PFSK-1 (cell line): ENCODE measurements around the gene SIGLEC15.

ENCODE experiments used
- POLR2AphosphoS5 ChIP-seq: IDR thresholded peaks from 2 replicates; pipeline ENCODE4 v1.6.1; 2012; ENCODE audit warnings: low read depth, mild to moderate bottlenecking, control low read depth, low read length, moderate library complexity
- REST ChIP-seq, 2 experiments: IDR thresholded peaks; 2 replicates each; pipeline versions ENCODE4 v1.6.1 to v1.8.0; 2011 to 2012; ENCODE audit warnings: low read depth in 2 of 2, low read length in 2 of 2, control low read depth in 1 of 2, inconsistent platforms in 1 of 2, mild to moderate bottlenecking in 1 of 2, moderate library complexity in 1 of 2; ENCODE audit not compliant: insufficient read depth in 1 of 2
- TAF1 ChIP-seq: IDR thresholded peaks from 2 replicates; pipeline ENCODE4 v1.6.1; 2012; ENCODE audit warnings: low read length, control low read depth, borderline replicate concordance; ENCODE audit not compliant: insufficient read depth

- TF ChIP-seq POLR2AphosphoS5 (no peak), TAF1 (no peak), REST (IDR thresholded peaks at IDR 0.05; ENCODE audit: insufficient read depth in 1 of 2, low read depth in 2 of 2, low read length in 2 of 2) (no peak)
Measured at GRCh38 chr18:45851161-45851925, 25.9 kb downstream of the SIGLEC15 start.
